Natural killer cell (primary cell): Measurements from ENCODE around the gene FHDC1. TPM values are rescaled to one million over a fixed set of nuclear protein-coding genes. Genes with fewer than 3 reads are reported as not detected.

Experiments
- ATAC-seq, 3 donors: fragments of 150-1000 bp in 2 of 3; fragments of 200-7000 bp in 1 of 3; cut with Tn5 transposase; 1 replicate in 1 of 3; 2 replicates in 2 of 3; pipeline ENCODE4 v1.10.0; 2021; ENCODE audit warnings: mild to moderate bottlenecking in 2 of 3, moderate library complexity in 2 of 3
- DNase-seq, 2 donors: peaks; one replicate each; pipeline versions ENCODE4 v3.0.0 to v3.0.0-alpha.2; 2013 to 2021; ENCODE audit warnings: mixed read lengths in 1 of 2
- H3K27ac ChIP-seq: one replicate; pipeline ENCODE4 v1.5.1; 2013; ENCODE audit warnings: mild to moderate bottlenecking, low read length
- H3K27me3 ChIP-seq: one replicate; pipeline ENCODE4 v1.6.1; 2013; ENCODE audit warnings: low read length; ENCODE audit not compliant: control insufficient read depth, insufficient read depth
- H3K36me3 ChIP-seq: one replicate; pipeline ENCODE4 v1.6.1; 2013; ENCODE audit warnings: low read length; ENCODE audit not compliant: control insufficient read depth, insufficient read depth
- H3K4me1 ChIP-seq: one replicate; pipeline ENCODE4 v1.6.1; 2013; ENCODE audit warnings: low read length; ENCODE audit not compliant: control insufficient read depth, insufficient read depth
- H3K4me3 ChIP-seq: one replicate; pipeline ENCODE4 v1.5.1; 2013; ENCODE audit warnings: low read length
- H3K9me3 ChIP-seq: one replicate; pipeline ENCODE4 v1.6.1; 2013; ENCODE audit warnings: low read length; ENCODE audit not compliant: control insufficient read depth, insufficient read depth
- H3K27ac Mint-ChIP-seq, 2 donors: one replicate each; pipeline ENCODE4 v1.8.0; 2022; ENCODE audit warnings: mild to moderate bottlenecking in 2 of 2, mixed read lengths in 2 of 2, moderate library complexity in 1 of 2
- H3K27me3 Mint-ChIP-seq, 2 donors: one replicate each; pipeline ENCODE4 v1.8.0; 2022; ENCODE audit warnings: low read depth in 2 of 2, mixed read lengths in 2 of 2
- H3K36me3 Mint-ChIP-seq: one replicate; pipeline ENCODE4 v1.8.0; 2022; ENCODE audit warnings: mixed read lengths
- H3K4me1 Mint-ChIP-seq, 2 donors: one replicate each; pipeline ENCODE4 v1.8.0; 2022; ENCODE audit warnings: mixed read lengths in 2 of 2
- H3K4me3 Mint-ChIP-seq: one replicate; pipeline ENCODE4 v1.8.0; 2022; ENCODE audit warnings: mild to moderate bottlenecking, moderate library complexity, mixed read lengths
- H3K9me3 Mint-ChIP-seq, 2 donors: one replicate each; pipeline ENCODE4 v1.8.0; 2022; ENCODE audit warnings: mixed read lengths in 2 of 2
- WGBS: methylation state at CpG from one replicate; pipeline ENCODE4 v1.1.7; 2013; ENCODE audit warnings: missing lambda C conversion rate; ENCODE audit not compliant: insufficient coverage; 5-methylcytosine and 5-hydroxymethylcytosine counted together
- intact Hi-C: fragments of 100-400 bp; cut with micrococcal nuclease; formaldehyde crosslinking; loops from one replicate; pipeline ENCODE4 v1.14.2; 2022
- total RNA-seq, 4 donors: library from RNA; stranded (reverse); fragments of 120-200 nt in 1 of 4; gene quantifications; one replicate each; pipeline versions ENCODE4 v1.2.3 to v1.2.4, GENCODE V29; 2013 to 2022
- TF ChIP-seq, protein P1 (sequence below): fragments of 200-600 bp; IDR thresholded peaks from one replicate; pipeline ENCODE4 v1.8.0; 2022; ENCODE audit warnings: antibody characterized with exemption

The FHDC1 gene
- total RNA-seq, 3 donors from 2014 or later (not counting 1 experiment from before 2014, with no cell fraction given): 0.10 to 0.23 (median 0.16) TPM

DNA sequence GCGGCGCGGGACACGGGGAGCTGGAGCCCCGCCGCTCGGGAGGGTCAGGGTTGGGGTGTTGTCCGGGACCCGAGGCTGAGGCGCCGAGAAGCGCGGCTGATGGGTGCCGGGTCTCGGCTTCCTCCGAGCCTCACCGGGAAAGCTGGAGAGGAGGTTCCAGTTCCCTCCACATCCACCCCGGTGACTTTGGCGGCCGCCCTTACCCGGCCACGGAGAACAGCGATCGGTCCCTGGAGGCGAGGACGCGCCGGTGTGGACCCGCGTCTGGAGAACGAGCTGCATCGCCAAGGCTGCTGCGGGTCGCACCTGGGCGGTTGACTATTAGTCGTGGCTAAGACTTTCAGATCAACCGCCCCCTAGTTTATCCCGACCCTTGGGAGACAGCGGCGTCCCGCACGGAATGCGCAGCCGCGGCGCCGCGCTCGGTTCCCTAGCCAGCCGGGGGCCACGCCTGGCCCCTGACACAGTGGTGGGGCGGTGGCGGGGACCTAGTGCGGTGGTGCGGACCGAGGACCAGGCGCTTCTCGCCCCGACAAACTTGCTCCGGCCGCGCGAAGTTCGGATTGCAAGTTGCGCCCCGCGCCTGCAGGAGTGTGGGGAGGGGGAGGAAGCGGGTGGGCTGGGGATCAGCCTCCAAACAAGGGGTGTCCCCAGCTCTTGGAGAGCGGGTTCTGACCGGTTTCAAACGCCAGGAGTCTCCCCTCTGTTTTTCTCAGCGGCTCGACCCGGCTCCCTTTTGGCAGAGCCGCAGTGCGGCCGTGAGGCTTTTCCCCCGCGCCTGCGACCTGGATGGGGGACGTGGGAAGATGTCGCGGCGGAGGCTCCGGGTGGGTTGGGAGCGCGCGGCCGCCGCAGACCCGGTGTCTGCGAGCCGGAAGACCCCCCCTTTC lies 568 bp downstream of the FHDC1 start:
- peaks cover 25% of the 10 kb centered on the region for H3K27me3 ChIP-seq
- WGBS: under 1% methylated on average over 93 of the region's 93 CpGs
- peak; percentile 29 to 38 (median 34) for ATAC-seq

DNA sequence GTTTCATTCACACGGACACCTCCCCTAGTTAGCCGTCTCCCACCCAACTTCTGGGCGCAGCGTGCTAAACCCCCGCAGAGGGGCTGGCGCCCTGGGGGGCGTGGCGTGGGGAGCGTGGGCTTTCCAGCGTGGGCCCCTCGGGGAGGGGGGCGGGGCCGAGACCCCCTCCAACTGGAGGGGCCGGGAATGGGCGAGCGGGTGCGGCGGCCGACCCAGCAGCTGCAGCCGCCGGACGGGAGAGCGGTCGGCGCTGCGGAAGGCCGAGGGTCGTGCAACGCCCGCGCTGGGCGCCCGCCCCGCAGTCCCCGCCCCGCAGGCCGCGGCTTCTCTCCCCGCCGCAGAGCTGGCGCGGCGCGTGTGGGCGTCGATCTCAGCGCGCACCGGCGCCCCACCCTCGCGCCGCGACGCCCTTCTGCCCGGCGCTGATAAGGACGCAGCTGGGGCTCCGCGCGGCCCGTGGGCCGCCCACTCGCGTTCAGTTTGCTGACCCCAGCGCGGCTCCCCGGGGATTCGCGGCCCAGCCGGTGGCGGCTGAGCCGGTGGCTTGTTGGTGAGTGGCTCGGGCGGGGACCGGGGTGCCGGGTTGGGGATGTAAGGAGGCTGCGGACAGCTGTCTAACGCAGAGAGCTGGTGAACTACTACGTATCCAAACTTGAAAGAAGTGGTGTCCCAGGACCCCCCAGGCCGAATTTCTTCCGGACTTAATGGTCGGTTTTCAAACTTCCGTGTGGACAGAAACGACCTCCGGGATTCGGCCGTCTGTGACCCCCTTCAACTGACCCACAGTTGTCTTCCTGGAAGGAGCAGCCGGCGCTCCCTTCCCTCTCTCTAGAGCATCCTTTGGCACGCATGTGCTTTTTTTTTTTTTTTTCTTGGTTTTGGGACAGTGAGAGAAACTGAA lies 1.5 kb downstream of the FHDC1 start:
- intact Hi-C loops: no loop called here
- Mint-ChIP-seq H3K4me3 (peak overlapping the region; percentile 90), H3K27me3 (peaks cover 40 to 44% of the 10 kb centered on the region in 2 donors), H3K4me1 (peaks cover 20% of the 10 kb centered on the region in 2 donors), H3K36me3 (no peaks in the 10 kb centered on the region), H3K27ac (peak overlapping the region in 1 of 2 donors; percentile 36), H3K9me3 (no peaks in the 10 kb centered on the region)
- Histone ChIP-seq H3K9me3 (no peaks in the 10 kb centered on the region), H3K36me3 (no peaks in the 10 kb centered on the region), H3K4me1 (peaks cover 26% of the 10 kb centered on the region), H3K27ac (no peak overlapping the region), H3K4me3 (peak overlapping the region; percentile 41), H3K27me3 (peaks cover 27% of the 10 kb centered on the region)
- ATAC-seq (peak; percentile 51 to 69 (median 67)), DNase-seq (peak; percentile 20 to 37)
- TF ChIP-seq, protein P1, sequence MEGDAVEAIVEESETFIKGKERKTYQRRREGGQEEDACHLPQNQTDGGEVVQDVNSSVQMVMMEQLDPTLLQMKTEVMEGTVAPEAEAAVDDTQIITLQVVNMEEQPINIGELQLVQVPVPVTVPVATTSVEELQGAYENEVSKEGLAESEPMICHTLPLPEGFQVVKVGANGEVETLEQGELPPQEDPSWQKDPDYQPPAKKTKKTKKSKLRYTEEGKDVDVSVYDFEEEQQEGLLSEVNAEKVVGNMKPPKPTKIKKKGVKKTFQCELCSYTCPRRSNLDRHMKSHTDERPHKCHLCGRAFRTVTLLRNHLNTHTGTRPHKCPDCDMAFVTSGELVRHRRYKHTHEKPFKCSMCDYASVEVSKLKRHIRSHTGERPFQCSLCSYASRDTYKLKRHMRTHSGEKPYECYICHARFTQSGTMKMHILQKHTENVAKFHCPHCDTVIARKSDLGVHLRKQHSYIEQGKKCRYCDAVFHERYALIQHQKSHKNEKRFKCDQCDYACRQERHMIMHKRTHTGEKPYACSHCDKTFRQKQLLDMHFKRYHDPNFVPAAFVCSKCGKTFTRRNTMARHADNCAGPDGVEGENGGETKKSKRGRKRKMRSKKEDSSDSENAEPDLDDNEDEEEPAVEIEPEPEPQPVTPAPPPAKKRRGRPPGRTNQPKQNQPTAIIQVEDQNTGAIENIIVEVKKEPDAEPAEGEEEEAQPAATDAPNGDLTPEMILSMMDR: no peak
- under 1% methylated on average over 88 of the region's 91 CpGs for WGBS

More for the DNA sequence above, 568 bp downstream of the FHDC1 start:
- Histone ChIP-seq H3K36me3 (no peaks in the 10 kb centered on the region), H3K27ac (no peak overlapping the region), H3K4me3 (peak overlapping the region; percentile 41), H3K4me1 (peaks cover 26% of the 10 kb centered on the region), H3K9me3 (no peaks in the 10 kb centered on the region)
- no peaks in the 10 kb centered on the region for H3K36me3 Mint-ChIP-seq
- intact Hi-C loops: no loop called here
- H3K27me3 Mint-ChIP-seq: peaks cover 40 to 44% of the 10 kb centered on the region in 2 donors
- H3K4me3 Mint-ChIP-seq: peak overlapping the region; percentile 73
- TF ChIP-seq, protein P1: no peak
- H3K9me3 Mint-ChIP-seq: no peaks in the 10 kb centered on the region
- DNase-seq: peak in 1 of 2 donors; percentile 10
- H3K27ac Mint-ChIP-seq: no peak overlapping the region
- H3K4me1 Mint-ChIP-seq: peaks cover 20% of the 10 kb centered on the region in 2 donors

DNA sequence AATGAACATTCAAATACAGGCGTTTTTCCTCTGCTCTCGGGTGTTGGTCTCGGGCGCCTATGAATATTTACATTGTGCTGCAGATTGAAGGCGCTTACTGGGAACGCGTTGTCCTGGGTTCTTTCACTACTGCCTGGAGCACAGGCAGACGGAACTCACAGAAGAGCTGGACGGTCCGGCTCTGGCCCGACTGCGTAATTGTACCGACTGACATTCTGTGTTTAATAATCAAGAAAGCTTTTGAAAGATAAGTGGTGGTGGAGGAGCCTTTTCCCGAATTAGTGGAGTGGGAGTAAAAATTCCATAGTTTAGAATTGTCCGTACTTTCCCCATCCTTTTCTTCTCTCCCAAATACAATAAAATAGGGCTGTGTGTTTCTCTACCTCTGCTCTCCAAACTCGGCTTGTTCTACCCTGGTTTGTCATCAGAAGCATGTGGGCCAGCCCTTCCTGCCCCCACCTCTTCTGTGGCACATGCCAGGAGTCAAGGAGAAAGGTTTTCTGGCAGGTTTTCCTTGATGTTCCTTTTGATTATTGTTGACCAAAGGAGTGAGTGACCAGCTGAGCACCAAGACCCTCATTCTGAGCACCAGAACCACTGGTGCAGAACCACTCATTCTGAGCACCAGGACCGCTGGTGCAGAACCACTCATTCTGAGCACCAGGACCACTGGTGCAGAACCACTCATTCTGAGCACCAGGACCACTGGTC lies 2.3 kb downstream of the FHDC1 start:
- H3K27ac ChIP-seq: no peak overlapping the region
- H3K4me3 ChIP-seq: peak overlapping the region; percentile 10
- Mint-ChIP-seq H3K4me1 (peaks cover 20% of the 10 kb centered on the region in 2 donors), H3K27ac (peak overlapping the region in 1 of 2 donors; percentile 36), H3K36me3 (no peaks in the 10 kb centered on the region), H3K9me3 (no peaks in the 10 kb centered on the region), H3K4me3 (peak overlapping the region; percentile 90), H3K27me3 (peaks cover 40 to 44% of the 10 kb centered on the region in 2 donors)
- H3K9me3 ChIP-seq: no peaks in the 10 kb centered on the region
- no peaks in the 10 kb centered on the region for H3K36me3 ChIP-seq
- TF ChIP-seq, protein P1: no peak
- peaks cover 27% of the 10 kb centered on the region for H3K27me3 ChIP-seq
- H3K4me1 ChIP-seq: peaks cover 26% of the 10 kb centered on the region
- DNase-seq (no peak), ATAC-seq (no peak)
- WGBS: 48% methylated on average over 16 of the region's 17 CpGs
- intact Hi-C loops: no loop called here
